Measurements from ENCODE around the gene DTL.
A peak's percentile ranks its signal among the peaks of the same experiment; 100 is the strongest.
"Not testable (repeated sequence)": the region's sequence is repeated elsewhere in the genome, so short reads cannot be mapped to it uniquely, and the experiment has no call there.

Gene DTL

GRCh38 chr1:212013672-212014071, 21.9 kb upstream of the DTL start:
- Histone ChIP-seq H3K27me3 (ENCODE audit: control insufficient read depth, insufficient read depth, low read length) (no peaks in the 10 kb centered on the region), H3K4me1 (ENCODE audit: control insufficient read depth, insufficient read depth, low read length) (no peaks in the 10 kb centered on the region), H3K36me3 (ENCODE audit: insufficient read depth, low read length) (peaks cover 25% of the 10 kb centered on the region), H3K4me2 (ENCODE audit: low read length) (no peak overlapping the region), H3K4me3 (ENCODE audit: low read length) (no peak overlapping the region), H3K9me3 (replicated peaks; ENCODE audit: low read length) (no peaks in the 10 kb centered on the region), H3K9ac (ENCODE audit: low read depth, low read length) (no peak overlapping the region)

DNA sequence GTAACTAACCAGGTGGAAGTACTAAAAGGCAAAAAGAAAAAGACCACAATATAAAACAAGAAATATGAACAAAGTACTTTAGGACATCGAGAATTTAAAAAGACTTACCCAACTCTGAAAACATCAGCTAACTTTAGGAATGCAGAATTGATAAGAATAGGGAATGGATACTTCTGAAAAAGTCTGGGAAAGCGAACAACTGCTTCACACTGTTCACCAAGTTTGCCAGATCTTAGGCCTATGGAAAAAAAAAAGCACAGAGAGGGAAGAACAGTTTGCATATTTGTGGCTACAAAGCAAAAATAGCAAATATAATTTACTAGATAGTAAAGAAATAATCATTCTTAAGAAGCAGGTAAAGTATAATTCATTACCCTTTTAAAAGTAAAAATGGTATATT, 14.6 kb upstream of the DTL start:
- Histone ChIP-seq H3K4me2 (ENCODE audit: low read length) (no peak overlapping the region), H3K27me3 (ENCODE audit: control insufficient read depth, insufficient read depth, low read length) (no peaks in the 10 kb centered on the region), H3K4me3 (ENCODE audit: low read length) (no peak overlapping the region), H3K9me3 (replicated peaks; ENCODE audit: low read length) (no peaks in the 10 kb centered on the region), H3K9ac (ENCODE audit: low read depth, low read length) (no peak overlapping the region), H3K4me1 (ENCODE audit: control insufficient read depth, insufficient read depth, low read length) (no peaks in the 10 kb centered on the region), H3K36me3 (ENCODE audit: insufficient read depth, low read length) (peaks cover 16% of the 10 kb centered on the region)

- Histone ChIP-seq H3K4me2 (ENCODE audit: low read length) (no peak overlapping the region), H3K9ac (ENCODE audit: low read depth, low read length) (no peak overlapping the region), H3K4me3 (ENCODE audit: low read length) (no peak overlapping the region), H3K4me1 (ENCODE audit: control insufficient read depth, insufficient read depth, low read length) (no peaks in the 10 kb centered on the region), H3K9me3 (replicated peaks; ENCODE audit: low read length) (no peaks in the 10 kb centered on the region), H3K27me3 (ENCODE audit: control insufficient read depth, insufficient read depth, low read length) (no peaks in the 10 kb centered on the region), H3K36me3 (ENCODE audit: insufficient read depth, low read length) (peaks cover 10% of the 10 kb centered on the region)
Observed at GRCh38 chr1:212021563-212021962, 14.0 kb upstream of the DTL start.

DNA sequence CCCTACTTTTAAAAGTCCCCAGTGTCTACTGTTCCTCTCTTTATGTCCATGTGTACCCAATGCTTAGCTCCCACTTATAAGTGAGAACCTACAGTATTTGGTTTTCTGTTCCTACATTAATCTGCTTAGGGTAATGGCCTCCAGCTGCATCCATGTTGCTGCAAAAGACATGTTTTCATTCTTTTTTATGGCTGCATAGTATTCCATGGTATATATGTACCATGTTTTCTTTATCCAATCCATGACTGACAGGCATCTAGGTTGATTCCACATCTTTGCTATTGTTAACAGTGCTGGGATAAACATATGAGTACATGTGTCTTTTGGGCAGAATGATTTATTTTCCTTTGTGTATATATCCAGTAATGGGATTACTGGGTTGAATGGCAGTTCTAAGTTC, 12.6 kb upstream of the DTL start:
- H3K9me3 ChIP-seq (replicated peaks; ENCODE audit: low read length); H3K4me3 ChIP-seq (ENCODE audit: low read length); H3K36me3 ChIP-seq (ENCODE audit: insufficient read depth, low read length); H3K27me3 ChIP-seq (ENCODE audit: control insufficient read depth, insufficient read depth, low read length); H3K9ac ChIP-seq (ENCODE audit: low read depth, low read length); H3K4me2 ChIP-seq (ENCODE audit: low read length); H3K4me1 ChIP-seq (ENCODE audit: control insufficient read depth, insufficient read depth, low read length): not testable (repeated sequence)

DNA sequence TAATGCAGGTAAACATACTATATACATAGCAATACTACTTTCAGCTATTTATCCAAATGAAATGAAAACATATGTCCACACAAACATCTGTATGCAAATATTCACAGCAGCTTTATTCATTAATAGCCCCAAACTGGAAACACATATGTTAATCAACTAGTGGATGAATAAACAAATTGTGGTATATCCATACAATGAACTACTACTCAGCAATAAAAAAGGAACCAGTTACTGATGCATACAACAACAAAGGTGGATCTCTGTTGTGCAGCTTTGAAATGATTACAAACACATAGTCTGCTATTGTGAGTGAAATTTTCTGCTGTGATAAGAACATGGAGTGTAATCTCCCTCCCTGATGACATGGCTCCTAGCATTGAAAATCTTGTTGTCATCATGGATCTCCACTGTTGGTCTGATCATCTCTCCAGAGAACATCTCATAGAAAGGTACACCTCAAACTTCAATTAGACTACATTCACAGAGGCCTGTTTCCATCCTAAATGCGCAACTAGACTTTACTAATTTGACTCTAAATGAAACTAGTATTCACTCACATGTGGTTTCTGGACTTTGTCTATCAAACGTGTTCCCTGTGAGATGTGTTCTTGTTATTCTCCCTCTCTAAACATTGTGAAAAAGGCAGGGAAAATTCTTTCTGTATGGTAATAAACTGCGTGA, 10.9 kb upstream of the DTL start:
- Histone ChIP-seq H3K36me3 (ENCODE audit: insufficient read depth, low read length) (peaks cover 5% of the 10 kb centered on the region), H3K27me3 (ENCODE audit: control insufficient read depth, insufficient read depth, low read length) (no peaks in the 10 kb centered on the region), H3K9ac (ENCODE audit: low read depth, low read length) (no peak overlapping the region), H3K4me3 (ENCODE audit: low read length) (no peak overlapping the region), H3K9me3 (replicated peaks; ENCODE audit: low read length) (no peaks in the 10 kb centered on the region), H3K4me1 (ENCODE audit: control insufficient read depth, insufficient read depth, low read length) (peaks cover 6% of the 10 kb centered on the region), H3K4me2 (ENCODE audit: low read length) (no peak overlapping the region)

GRCh38 chr1:212027727-212028126, 7.8 kb upstream of the DTL start:
- H3K9me3 ChIP-seq (replicated peaks; ENCODE audit: low read length); H3K4me2 ChIP-seq (ENCODE audit: low read length); H3K9ac ChIP-seq (ENCODE audit: low read depth, low read length); H3K4me3 ChIP-seq (ENCODE audit: low read length); H3K36me3 ChIP-seq (ENCODE audit: insufficient read depth, low read length); H3K27me3 ChIP-seq (ENCODE audit: control insufficient read depth, insufficient read depth, low read length): not testable (repeated sequence)
- H3K4me1 ChIP-seq (ENCODE audit: control insufficient read depth, insufficient read depth, low read length), result peaks cover 30% of the 10 kb centered on the region

- H3K36me3 ChIP-seq (ENCODE audit: insufficient read depth, low read length), result no peaks in the 10 kb centered on the region
- no peaks in the 10 kb centered on the region for H3K27me3 ChIP-seq (ENCODE audit: control insufficient read depth, insufficient read depth, low read length)
- peak overlapping the region; percentile 17 for H3K4me3 ChIP-seq (ENCODE audit: low read length)
- no peaks in the 10 kb centered on the region for H3K9me3 ChIP-seq (replicated peaks; ENCODE audit: low read length)
- peak overlapping the region; percentile 70 for H3K4me2 ChIP-seq (ENCODE audit: low read length)
- peak overlapping the region; percentile 55 for H3K9ac ChIP-seq (ENCODE audit: low read depth, low read length)
- peaks cover 32% of the 10 kb centered on the region for H3K4me1 ChIP-seq (ENCODE audit: control insufficient read depth, insufficient read depth, low read length)
Observed at GRCh38 chr1:212030936-212031528, 4.5 kb upstream of the DTL start.

DNA sequence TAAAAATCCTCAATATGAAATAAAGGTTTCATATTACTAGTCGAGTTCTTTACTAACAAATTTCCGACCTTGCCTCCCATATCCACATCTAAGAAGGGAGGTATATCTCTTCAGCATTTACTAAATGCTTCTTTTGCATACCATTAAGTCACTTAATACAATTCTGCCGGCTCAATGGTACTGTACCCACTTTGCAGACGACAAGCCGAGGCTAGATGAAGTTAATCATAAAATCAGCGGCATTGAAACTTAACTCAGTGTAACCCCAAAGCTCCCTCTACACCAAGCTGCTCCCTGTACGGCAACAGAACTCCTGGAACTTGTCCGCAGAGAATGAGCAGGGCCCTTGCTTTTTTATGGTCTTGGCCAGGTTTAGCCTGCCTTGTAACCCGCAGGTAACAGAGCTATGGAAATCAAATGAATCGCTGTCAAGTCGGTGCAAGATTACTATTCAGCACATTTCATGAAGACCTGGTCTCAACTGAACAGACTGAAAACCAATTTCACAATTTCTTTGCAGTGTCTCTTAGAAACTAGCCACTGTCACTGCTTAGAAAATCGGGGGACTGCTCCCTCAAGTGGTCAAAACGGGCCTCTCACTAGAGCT, 929 bp upstream of the DTL start:
- Histone ChIP-seq H3K4me3 (ENCODE audit: low read length) (peak overlapping the region; percentile 86), H3K27me3 (ENCODE audit: control insufficient read depth, insufficient read depth, low read length) (no peaks in the 10 kb centered on the region), H3K9me3 (replicated peaks; ENCODE audit: low read length) (no peaks in the 10 kb centered on the region), H3K36me3 (ENCODE audit: insufficient read depth, low read length) (no peaks in the 10 kb centered on the region), H3K4me2 (ENCODE audit: low read length) (peak overlapping the region; percentile 85), H3K4me1 (ENCODE audit: control insufficient read depth, insufficient read depth, low read length) (peaks cover 44% of the 10 kb centered on the region), H3K9ac (ENCODE audit: low read depth, low read length) (peak overlapping the region; percentile 89)

DNA sequence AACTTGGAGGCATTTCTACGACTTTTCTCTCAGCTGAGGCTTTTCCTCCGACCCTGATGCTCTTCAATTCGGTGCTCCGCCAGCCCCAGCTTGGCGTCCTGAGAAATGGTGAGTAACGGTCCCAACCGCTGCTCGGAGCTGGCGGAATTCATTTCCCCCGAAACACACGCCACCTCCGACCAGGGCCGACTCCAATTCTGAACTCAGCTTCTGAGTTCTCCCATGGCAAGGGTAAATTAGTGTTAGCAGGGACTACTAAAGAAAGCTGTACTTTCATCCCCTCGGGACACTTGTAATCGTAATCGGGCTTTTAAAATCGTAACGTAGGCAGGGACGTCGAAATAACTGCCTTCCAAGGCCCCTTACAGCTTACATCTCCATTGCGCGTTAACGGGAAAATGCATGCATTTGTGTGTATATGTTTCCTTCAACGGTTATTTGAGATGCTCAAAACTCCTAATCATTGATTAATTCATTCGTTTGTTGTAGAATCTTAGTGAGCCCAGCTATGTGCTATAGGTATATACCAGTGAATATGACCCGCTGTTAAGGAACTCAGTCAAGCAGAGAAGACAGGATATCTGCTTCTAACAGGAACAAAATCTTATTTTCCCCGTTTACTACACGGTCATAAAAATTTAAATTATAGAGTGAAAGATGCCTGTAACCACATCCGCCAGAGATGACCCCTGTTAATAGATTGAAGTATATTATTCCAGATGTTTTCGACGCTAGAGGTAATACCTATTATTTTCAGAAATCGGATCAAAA, 472 bp downstream of the DTL start:
- H3K4me2 ChIP-seq (ENCODE audit: low read length), result peak overlapping the region; percentile 92
- H3K4me3 ChIP-seq (ENCODE audit: low read length), result peak overlapping the region; percentile 86
- no peaks in the 10 kb centered on the region for H3K27me3 ChIP-seq (ENCODE audit: control insufficient read depth, insufficient read depth, low read length)
- no peaks in the 10 kb centered on the region for H3K36me3 ChIP-seq (ENCODE audit: insufficient read depth, low read length)
- no peaks in the 10 kb centered on the region for H3K9me3 ChIP-seq (replicated peaks; ENCODE audit: low read length)
- H3K4me1 ChIP-seq (ENCODE audit: control insufficient read depth, insufficient read depth, low read length), result peaks cover 41% of the 10 kb centered on the region
- peak overlapping the region; percentile 79 for H3K9ac ChIP-seq (ENCODE audit: low read depth, low read length)

DNA sequence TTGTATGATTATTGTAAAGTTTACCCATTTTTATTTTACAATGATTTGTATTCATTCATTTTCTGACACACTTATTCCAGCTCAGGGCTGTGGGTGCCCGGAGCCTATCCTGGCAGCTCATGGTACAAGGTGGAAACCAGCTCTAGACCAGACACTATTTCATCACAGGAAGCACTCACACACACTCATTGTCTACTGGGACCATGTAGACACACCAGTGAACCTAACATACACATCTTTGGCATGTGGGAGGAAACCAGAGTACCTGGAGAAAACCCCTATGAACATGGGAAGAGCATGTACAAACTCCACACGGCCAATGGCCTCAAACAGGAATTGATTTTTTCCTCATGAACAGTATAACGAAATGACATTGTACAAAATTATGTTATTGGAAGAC, 2.4 kb downstream of the DTL start:
- Histone ChIP-seq H3K4me2 (ENCODE audit: low read length) (peak overlapping the region; percentile 92), H3K36me3 (ENCODE audit: insufficient read depth, low read length) (no peaks in the 10 kb centered on the region), H3K4me1 (ENCODE audit: control insufficient read depth, insufficient read depth, low read length) (peaks cover 40% of the 10 kb centered on the region), H3K4me3 (ENCODE audit: low read length) (no peak overlapping the region), H3K27me3 (ENCODE audit: control insufficient read depth, insufficient read depth, low read length) (no peaks in the 10 kb centered on the region), H3K9me3 (replicated peaks; ENCODE audit: low read length) (no peaks in the 10 kb centered on the region), H3K9ac (ENCODE audit: low read depth, low read length) (no peak overlapping the region)

DNA sequence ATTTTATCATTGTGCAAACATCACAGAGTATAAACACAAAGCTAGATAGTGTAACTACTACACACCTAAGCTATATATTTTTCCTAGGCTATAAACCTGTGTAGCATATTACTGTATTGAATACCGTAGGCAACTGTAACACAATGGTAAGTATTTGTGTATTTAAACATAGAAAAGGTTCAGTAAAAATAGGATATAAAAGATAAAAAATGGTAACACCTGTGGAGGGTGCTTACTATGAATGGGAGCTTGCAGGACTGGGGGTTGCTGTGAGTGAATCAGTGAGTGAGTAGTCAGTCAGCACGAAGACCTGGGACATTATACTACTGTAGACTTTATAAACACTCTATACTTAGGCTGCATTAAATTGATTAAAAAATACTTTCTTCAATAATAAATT, 4.1 kb downstream of the DTL start:
- H3K27me3 ChIP-seq (ENCODE audit: control insufficient read depth, insufficient read depth, low read length), result no peaks in the 10 kb centered on the region
- peaks cover 38% of the 10 kb centered on the region for H3K4me1 ChIP-seq (ENCODE audit: control insufficient read depth, insufficient read depth, low read length)
- H3K9me3 ChIP-seq (replicated peaks; ENCODE audit: low read length), result no peaks in the 10 kb centered on the region
- H3K9ac ChIP-seq (ENCODE audit: low read depth, low read length), result no peak overlapping the region
- H3K36me3 ChIP-seq (ENCODE audit: insufficient read depth, low read length), result no peaks in the 10 kb centered on the region
- H3K4me2 ChIP-seq (ENCODE audit: low read length), result no peak overlapping the region
- H3K4me3 ChIP-seq (ENCODE audit: low read length), result no peak overlapping the region

All from skeletal muscle satellite cell (primary cell).